Astrocyte of the hippocampus (primary cell): ENCODE results near the gene SIRT5.

Experiments
- DNase-seq: peaks from one replicate; pipeline ENCODE4 v3.0.0; 2011; ENCODE audit warnings: low read depth, low spot score

The SIRT5 gene

DNA sequence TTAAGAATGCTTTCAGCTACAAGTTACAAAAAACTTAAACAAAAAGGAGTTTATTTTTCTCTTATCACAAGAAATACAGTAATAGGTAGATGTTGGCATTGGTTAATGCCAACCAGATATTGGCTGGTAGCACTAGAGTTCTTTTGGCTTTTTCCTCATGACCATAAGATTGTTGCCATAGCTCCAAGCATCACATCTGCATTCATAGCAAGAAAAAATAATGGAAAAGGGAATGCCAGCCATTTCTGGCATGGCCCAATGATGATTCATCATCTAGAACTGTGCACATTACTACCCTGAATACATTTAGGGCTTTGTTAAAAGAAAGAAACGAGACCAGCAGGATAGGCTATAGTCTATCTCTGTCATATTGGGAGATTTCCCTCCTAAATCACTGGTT, 20.8 kb upstream of the SIRT5 start:
- no peak for DNase-seq

DNA sequence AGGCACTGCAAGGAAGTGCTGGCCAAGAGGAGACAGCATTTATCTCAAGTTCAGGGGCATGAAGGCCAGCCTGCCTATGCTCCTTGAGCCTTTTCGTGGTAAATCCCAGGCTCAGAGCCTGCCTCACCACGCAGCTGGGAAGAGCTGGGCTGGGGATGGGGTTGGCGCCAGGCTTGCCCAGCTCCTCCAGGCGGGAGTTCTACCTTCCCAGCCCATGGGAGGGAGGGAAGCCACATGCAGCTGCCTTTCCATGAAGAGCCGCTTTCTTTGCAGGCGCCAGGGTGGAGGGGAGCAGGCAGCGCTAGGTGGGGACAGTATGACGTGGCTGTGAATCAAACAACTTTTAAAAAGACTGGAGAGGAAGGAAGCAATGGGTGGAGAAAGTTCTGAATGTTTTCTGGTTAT, 19.5 kb upstream of the SIRT5 start:
- DNase-seq: peak; percentile 45

DNA sequence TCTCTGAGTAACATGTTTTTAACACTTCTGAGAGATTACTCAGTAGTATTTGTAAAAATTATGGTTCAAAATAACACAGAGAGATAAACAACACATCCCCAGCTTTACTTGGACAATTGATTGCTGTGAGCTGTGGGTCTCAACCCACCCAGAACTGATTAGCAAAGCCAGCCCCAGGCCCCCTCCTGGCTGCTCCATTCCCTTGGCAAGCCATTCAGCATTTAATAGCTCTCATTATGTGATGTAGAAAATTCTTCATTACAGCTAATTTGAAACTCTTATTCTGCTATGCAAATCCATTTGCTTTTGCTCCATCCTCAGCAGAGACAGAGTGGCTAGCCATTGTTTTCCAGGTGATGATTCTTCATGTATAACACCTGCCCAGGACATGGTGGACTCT, 16.6 kb upstream of the SIRT5 start:
- no peak for DNase-seq

DNA sequence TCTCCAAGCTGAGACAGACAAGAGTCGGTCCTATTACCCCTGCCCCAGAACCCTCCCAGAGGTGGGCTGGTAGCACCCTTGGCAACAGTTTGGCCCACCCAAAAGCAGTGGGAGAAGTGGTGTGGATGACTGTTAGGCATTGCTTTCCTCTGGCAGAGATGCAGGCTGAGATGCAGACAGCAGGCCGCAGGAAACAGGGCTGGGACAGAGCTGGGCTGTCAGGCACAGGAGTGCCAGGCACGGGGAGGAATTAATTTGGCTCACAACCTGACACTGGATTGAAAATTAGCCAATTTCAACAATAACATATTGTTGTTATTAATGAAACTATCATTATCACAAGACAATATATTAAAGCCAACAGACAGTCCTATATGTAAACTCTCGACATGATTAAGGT, 15.7 kb upstream of the SIRT5 start:
- DNase-seq: no peak

GRCh38 chr6:13559251-13559650, 15.2 kb upstream of the SIRT5 start:
- no peak for DNase-seq

DNA sequence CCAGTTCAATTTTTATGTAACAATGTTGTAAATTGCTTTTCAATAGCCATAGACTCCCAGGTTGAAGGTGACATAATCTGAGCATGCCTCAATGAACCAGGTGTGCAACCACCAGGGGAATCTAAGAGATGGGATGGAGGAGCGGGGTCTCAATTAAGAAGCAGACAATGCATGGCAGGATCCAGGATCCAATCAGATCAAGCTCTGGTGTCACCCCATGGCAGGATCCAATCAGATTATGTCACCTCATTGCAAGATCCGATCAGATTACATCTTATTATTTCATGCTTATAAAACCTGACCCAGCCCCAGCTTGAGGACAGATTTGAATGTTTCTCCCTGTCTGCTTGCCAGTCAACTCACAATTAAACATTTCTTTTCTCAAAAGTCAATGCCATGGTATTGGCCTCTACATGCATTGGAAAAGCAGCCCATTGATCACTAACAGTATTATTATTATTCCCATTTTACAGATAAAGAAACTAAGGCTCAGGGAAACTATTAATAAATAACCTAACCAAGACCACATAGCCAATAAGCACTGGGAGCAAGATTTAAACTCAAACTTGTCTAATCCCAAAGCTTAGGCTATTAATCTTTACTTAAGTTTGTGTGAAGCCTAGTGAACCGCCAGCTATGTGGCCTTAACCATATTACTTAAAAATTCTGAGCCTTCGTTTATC, 14.3 kb upstream of the SIRT5 start:
- no peak for DNase-seq

DNA sequence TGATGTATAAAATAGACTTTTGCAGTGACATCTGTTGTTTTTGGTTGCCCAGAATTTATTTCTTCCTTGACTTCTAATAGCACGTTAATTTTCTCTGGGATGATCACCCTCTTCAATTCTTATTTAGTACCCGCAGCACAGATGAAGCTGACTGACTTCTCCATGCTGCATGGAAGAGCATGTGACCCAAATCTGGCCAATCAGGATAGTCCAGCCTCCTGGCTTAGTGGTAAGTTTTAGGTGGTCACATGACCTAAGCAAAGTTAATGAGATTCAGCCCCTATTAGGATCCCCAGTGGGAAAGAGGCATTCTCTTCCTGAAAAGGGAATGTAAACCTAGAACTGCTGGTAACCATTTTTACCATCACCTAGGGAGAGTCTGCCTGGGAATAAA, 13.8 kb upstream of the SIRT5 start:
- DNase-seq: no peak

DNA sequence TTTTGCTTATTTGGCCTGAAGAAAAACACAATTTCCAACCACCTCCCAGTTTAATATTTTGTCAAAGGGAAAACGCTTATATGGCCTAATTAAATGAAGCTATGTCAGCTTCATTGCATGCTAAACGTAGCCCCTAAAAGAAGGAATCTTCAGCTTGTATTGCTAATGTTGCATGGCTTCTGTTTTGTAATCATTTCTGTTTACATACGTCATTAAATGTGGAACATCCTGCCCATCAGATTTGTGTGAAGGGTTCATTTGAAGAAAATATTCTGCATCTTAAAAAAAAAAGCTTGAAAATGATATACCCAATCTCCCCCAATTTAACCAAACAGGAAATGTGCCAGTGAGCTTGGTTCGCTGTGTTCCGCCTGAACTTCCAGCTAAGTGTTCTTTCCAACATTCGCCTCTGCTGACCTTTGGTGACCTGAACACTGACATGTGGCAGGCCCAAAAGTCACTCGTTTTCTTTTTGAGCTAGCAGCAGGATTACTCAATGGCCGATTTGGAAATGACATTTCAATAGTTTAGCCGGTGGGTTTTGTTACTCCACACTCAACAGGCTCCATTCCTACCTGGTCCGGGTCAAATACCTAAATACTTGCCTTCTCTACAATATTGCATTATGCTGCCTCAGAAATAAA, 12.7 kb upstream of the SIRT5 start:
- DNase-seq: no peak

GRCh38 chr6:13563009-13563408, 11.4 kb upstream of the SIRT5 start:
- no peak for DNase-seq

DNA sequence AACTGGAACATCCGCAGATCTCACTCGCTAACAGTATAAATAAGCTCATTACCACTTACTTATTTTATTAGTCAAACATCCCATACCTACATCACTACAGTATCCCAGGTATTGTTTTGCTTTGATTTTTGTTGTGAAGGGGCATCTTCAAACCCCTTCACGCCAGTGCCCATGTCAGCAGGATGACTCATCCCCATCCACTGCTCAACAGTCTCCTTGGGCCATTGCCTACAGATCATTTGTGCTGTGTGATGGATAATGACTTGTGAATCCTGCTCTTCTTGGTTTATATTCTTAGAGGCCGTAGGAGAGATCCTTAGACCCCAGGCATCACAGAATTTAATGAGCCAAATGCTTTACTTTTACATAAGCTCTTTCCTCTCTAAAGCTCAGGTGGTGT, 8.5 kb upstream of the SIRT5 start:
- no peak for DNase-seq

GRCh38 chr6:13566500-13566899, 7.9 kb upstream of the SIRT5 start:
- no peak for DNase-seq

DNA sequence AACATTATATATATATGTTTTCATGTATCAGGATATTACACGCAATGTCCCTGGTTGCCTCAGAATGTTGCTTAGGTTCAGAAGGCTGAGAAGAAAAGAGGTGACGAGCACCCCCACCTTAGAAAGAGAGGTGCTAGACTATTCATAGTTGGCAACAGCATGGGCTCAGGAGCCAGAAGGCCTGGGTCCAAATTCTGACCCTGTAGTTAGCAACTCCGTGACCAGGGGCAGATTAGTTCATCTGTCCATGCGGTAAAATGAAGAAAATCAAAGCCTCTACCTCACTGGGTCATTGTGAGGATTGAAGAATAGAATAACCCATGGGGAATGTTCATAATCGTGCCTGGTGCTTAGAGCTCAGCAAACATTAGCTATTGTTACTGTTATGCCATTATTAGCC, 5.4 kb upstream of the SIRT5 start:
- DNase-seq: no peak

DNA sequence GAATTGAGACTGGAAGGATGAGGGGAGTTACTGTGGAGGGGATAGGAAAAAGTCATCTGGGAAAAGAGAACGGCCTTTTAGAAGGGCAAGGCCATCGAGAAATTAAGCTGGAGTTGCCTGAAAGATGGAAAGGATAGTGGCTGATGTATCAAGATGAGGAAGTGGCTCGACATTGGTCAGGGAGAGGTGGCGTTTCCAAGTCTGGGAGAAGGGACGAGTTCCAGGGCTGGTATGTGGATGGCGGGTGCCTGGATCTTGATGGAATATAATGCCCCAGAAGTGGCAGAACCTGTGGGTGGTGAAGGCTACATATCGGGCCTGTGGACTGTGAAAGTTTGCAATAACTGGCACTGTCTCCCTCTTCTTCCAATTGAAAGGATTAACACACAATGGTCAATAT, 2.2 kb upstream of the SIRT5 start:
- DNase-seq: no peak

DNA sequence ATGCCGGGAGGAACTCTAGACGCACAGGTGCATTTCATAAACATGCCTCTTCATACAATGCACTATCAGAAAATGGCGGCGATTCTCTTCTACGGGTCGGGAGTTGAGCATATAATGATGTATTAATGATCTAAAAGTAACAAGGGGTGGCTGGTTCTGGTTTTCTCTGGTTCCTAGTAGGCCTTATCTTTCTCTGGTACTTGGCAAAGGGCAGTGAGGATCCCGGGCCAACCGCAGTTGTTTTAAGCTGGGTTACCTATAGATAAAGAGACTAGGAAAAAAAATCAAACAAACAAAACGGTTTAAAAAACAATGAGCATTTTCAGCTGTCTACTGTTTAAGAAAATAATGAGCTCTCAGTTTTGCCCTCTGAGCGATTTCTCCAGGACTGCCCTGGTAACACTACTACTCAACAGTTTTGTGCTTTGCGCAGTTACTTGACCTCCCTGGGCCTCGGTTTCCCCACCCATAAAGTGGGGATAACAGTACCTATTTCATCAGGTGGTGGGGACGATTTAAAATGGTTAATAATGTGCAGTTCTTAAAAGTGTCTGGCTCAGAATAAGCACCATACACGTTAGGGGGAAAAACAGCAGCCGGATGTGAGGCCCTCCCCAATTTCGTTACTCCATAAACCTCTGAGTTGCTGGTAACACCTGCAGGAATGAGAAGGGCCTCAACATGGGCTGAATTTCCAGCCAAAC, 1.3 kb upstream of the SIRT5 start:
- no peak for DNase-seq

- peak; percentile 59 for DNase-seq
Measured at GRCh38 chr6:13573669-13574110, 711 bp upstream of the SIRT5 start.

GRCh38 chr6:13574149-13574570, 241 bp upstream of the SIRT5 start:
- DNase-seq: peak; percentile 99

DNA sequence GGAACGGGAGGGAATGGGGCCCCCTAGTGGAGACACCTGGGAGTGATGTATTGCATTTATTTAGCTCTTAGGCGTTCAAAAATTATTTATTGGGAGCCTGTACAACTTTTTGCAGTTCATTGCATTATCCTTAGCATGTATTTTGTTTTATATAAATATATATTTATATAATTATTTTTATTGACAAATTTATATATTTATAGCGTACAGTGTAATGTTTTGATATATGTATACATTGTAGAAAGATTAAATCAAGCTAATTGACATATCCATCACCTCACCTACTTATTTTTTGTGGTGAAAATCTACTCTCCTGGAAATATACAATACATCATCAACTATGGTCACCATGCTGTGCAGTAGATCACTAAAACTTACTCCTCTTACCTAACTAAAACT, 975 bp downstream of the SIRT5 start:
- DNase-seq: no peak

- DNase-seq: no peak
Measured at GRCh38 chr6:13576017-13576416, 1.6 kb downstream of the SIRT5 start.

GRCh38 chr6:13577926-13578325, 3.5 kb downstream of the SIRT5 start:
- DNase-seq: no peak

GRCh38 chr6:13579911-13580310, 5.5 kb downstream of the SIRT5 start:
- no peak for DNase-seq

- DNase-seq: no peak
Measured at GRCh38 chr6:13581700-13582229, 7.4 kb downstream of the SIRT5 start.

- peak; percentile 21 for DNase-seq
Measured at GRCh38 chr6:13586603-13587542, 12.5 kb downstream of the SIRT5 start.
